ENCODE results near the gene OTOA.

Gene OTOA

DNA sequence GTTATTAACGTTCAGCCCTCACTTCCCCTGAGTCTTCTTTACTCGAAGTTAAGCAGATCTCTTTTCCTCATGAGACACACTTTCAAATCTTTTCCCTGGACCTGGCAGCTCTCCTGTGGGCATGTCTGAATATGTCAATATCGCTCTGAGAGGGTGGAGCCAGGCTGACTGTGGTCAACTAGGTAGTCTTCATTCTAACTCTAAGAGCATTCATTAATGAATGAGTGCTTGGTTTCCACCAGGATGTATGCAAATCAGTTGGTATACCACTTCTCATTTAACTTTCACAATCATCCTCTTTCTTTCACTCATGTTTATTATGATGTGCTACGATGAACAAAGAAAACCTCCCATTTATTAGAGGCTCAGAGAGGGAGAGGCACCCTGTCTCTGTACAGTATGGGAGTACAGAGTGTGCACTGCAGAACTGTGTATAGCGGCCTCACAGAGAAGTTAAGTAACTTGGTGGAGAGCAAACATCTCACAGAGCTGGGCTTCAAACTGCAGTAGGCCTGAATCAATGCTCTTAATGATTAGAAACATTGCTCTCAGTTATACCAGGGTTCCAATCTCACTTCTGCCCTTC, 39.9 kb downstream of the OTOA start:
- TF ChIP-seq, protein P1, sequence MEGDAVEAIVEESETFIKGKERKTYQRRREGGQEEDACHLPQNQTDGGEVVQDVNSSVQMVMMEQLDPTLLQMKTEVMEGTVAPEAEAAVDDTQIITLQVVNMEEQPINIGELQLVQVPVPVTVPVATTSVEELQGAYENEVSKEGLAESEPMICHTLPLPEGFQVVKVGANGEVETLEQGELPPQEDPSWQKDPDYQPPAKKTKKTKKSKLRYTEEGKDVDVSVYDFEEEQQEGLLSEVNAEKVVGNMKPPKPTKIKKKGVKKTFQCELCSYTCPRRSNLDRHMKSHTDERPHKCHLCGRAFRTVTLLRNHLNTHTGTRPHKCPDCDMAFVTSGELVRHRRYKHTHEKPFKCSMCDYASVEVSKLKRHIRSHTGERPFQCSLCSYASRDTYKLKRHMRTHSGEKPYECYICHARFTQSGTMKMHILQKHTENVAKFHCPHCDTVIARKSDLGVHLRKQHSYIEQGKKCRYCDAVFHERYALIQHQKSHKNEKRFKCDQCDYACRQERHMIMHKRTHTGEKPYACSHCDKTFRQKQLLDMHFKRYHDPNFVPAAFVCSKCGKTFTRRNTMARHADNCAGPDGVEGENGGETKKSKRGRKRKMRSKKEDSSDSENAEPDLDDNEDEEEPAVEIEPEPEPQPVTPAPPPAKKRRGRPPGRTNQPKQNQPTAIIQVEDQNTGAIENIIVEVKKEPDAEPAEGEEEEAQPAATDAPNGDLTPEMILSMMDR (IDR thresholded peaks at IDR 0.05; ENCODE audit: low read length), result no peak
- no peak for TF ChIP-seq EZH2 (IDR thresholded peaks at IDR 0.05; ENCODE audit: borderline replicate concordance, low read length)
- Histone ChIP-seq H3K4me3 (ENCODE audit: low read depth, low read length, poor library complexity, severe bottlenecking) (no peak overlapping the region), H3F3A (ENCODE audit: insufficient read depth, low read length) (no peaks in the 10 kb centered on the region), H3K9me3 (ENCODE audit: low read length) (peaks cover 7% of the 10 kb centered on the region), H4K20me1 (ENCODE audit: insufficient read depth, low read length) (no peaks in the 10 kb centered on the region), H3K9ac (ENCODE audit: low read length) (no peak overlapping the region), H3K27ac (ENCODE audit: low read depth, low read length, poor library complexity, severe bottlenecking) (no peak overlapping the region), H3K36me3 (ENCODE audit: insufficient read depth, low read length) (no peaks in the 10 kb centered on the region; the same call in 1 of the 2 replicates), H2AFZ (ENCODE audit: low read length) (no peak overlapping the region), H3K9me2 (ENCODE audit: low read depth, low read length) (no peaks in the 10 kb centered on the region), H3K4me1 (ENCODE audit: insufficient read depth, low read length, severe bottlenecking) (peaks cover 4% of the 10 kb centered on the region), H3K79me2 (ENCODE audit: insufficient read depth, low read length) (no peaks in the 10 kb centered on the region), H3K27me3 (ENCODE audit: insufficient read depth, low read length) (no peaks in the 10 kb centered on the region; the same call in 1 of the 2 replicates), H3K4me2 (ENCODE audit: low read length) (no peak overlapping the region)

DNA sequence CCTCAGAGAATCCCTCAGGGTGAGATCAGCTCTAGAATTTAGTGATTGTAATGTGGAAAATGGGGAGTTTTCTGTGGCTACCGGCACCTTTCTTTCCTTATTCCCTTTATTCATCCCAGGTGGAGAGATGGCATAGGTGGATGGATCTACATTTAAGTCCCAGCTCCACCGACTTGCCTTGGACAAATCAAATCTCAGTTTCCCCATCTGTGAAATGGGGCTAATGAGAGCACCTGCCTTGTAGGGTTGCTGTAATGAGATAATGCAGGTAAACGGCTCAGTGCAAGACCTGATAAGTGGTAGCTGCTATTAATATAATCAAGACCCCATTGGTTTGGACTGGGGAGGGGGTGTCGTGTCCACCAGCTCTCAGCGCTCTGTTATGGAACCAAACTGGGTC, 40.5 kb downstream of the OTOA start:
- Histone ChIP-seq H3F3A (ENCODE audit: insufficient read depth, low read length) (no peaks in the 10 kb centered on the region), H3K4me2 (ENCODE audit: low read length) (no peak overlapping the region), H3K9me2 (ENCODE audit: low read depth, low read length) (no peaks in the 10 kb centered on the region), H3K79me2 (ENCODE audit: insufficient read depth, low read length) (no peaks in the 10 kb centered on the region), H4K20me1 (ENCODE audit: insufficient read depth, low read length) (no peaks in the 10 kb centered on the region), H3K4me1 (ENCODE audit: insufficient read depth, low read length, severe bottlenecking) (peaks cover 4% of the 10 kb centered on the region), H3K27ac (ENCODE audit: low read depth, low read length, poor library complexity, severe bottlenecking) (no peak overlapping the region), H3K9ac (ENCODE audit: low read length) (no peak overlapping the region), H2AFZ (ENCODE audit: low read length) (no peak overlapping the region), H3K36me3 (ENCODE audit: insufficient read depth, low read length) (no peaks in the 10 kb centered on the region; the same call in 1 of the 2 replicates), H3K27me3 (ENCODE audit: insufficient read depth, low read length) (no peaks in the 10 kb centered on the region; the same call in 1 of the 2 replicates), H3K9me3 (ENCODE audit: low read length) (peaks cover 7% of the 10 kb centered on the region), H3K4me3 (ENCODE audit: low read depth, low read length, poor library complexity, severe bottlenecking) (no peak overlapping the region)
- TF ChIP-seq EZH2 (IDR thresholded peaks at IDR 0.05; ENCODE audit: borderline replicate concordance, low read length), result no peak
- TF ChIP-seq, protein P1 (IDR thresholded peaks at IDR 0.05; ENCODE audit: low read length), result no peak

DNA sequence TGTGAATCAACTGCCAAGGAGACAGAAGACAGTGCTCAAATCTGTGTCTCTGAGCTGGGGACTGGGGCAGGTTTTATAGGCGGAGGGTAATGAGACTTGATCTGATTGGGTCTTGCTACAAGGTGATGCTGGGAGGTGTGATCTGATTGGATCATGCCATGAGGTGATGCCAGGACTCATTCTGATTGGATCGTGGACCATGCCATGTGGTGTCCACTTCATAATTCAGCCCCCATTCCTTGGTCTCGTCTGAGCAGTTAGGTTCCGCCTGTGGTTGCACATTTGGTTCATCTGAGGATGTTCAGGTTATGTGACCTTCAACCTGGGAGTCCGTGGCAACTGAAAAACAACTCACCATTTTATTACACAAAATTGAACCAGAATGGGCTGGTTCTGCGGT, 41.0 kb downstream of the OTOA start:
- Histone ChIP-seq H3K4me3 (ENCODE audit: low read depth, low read length, poor library complexity, severe bottlenecking) (no peak overlapping the region), H3K9me3 (ENCODE audit: low read length) (peaks cover 7% of the 10 kb centered on the region), H3K79me2 (ENCODE audit: insufficient read depth, low read length) (no peaks in the 10 kb centered on the region), H3K36me3 (ENCODE audit: insufficient read depth, low read length) (no peaks in the 10 kb centered on the region; the same call in 1 of the 2 replicates), H3F3A (ENCODE audit: insufficient read depth, low read length) (no peaks in the 10 kb centered on the region), H2AFZ (ENCODE audit: low read length) (no peak overlapping the region), H3K9ac (ENCODE audit: low read length) (no peak overlapping the region), H3K9me2 (ENCODE audit: low read depth, low read length) (no peaks in the 10 kb centered on the region), H3K4me2 (ENCODE audit: low read length) (no peak overlapping the region), H3K27me3 (ENCODE audit: insufficient read depth, low read length) (no peaks in the 10 kb centered on the region; the same call in 1 of the 2 replicates), H4K20me1 (ENCODE audit: insufficient read depth, low read length) (no peaks in the 10 kb centered on the region), H3K27ac (ENCODE audit: low read depth, low read length, poor library complexity, severe bottlenecking) (no peak overlapping the region), H3K4me1 (ENCODE audit: insufficient read depth, low read length, severe bottlenecking) (peaks cover 4% of the 10 kb centered on the region)
- TF ChIP-seq EZH2 (IDR thresholded peaks at IDR 0.05; ENCODE audit: borderline replicate concordance, low read length), result no peak
- TF ChIP-seq, protein P1 (IDR thresholded peaks at IDR 0.05; ENCODE audit: low read length), result no peak

All from OCI-LY1 (cell line).